Body of pancreas (tissue), 4 donors: ENCODE results near the gene BEGAIN. TPM values are rescaled to one million over a fixed set of nuclear protein-coding genes. Genes with fewer than 3 reads are reported as not detected.

Experiments used
- ATAC-seq: fragments of 150-250 bp; one replicate; pipeline ENCODE4 v1.9.1; 2016
- DNase-seq, 4 donors: peaks; one replicate each; pipeline ENCODE4 v3.0.0-alpha.2; 2019
- H3K27ac ChIP-seq, 4 donors: fragments of 200-600 bp; sonication (generic); 1 replicate in 3 of 4; 2 replicates in 1 of 4; pipeline versions ENCODE4 v1.5.1 to v1.6.1; 2016 to 2019; ENCODE audit warnings: mild to moderate bottlenecking in 1 of 4, mixed read lengths in 1 of 4, moderate library complexity in 1 of 4
- H3K27me3 ChIP-seq, 2 donors: fragments of 200-600 bp; sonication (generic); one replicate each; pipeline ENCODE4 v1.6.0; 2016; ENCODE audit warnings: mild to moderate bottlenecking in 1 of 2
- H3K36me3 ChIP-seq, 2 donors: fragments of 200-600 bp; sonication (generic); replicated peaks in 1 of 2; 2 replicates each; pipeline ENCODE4 v1.5.1; 2016; ENCODE audit warnings: low read depth in 2 of 2; ENCODE audit not compliant: insufficient read depth in 1 of 2
- H3K4me1 ChIP-seq: fragments of 200-600 bp; sonication (generic); one replicate; pipeline ENCODE4 v1.6.0; 2016
- H3K4me3 ChIP-seq, 2 donors: fragments of 200-600 bp; sonication (generic); 1 replicate in 1 of 2; 2 replicates in 1 of 2; pipeline ENCODE4 v1.5.1; 2016 to 2019
- H3K9me3 ChIP-seq, 3 donors: fragments of 200-600 bp; sonication (generic); 1 replicate in 2 of 3; 2 replicates in 1 of 3; pipeline ENCODE4 v1.5.1; 2016
- CTCF ChIP-seq, 7 experiments: fragments of 450-650 bp in 4 of 7; fragments of 200-600 bp in 3 of 7; sonication (generic) in 3 of 7; IDR thresholded peaks; one replicate each; pipeline ENCODE4 v1.5.1; 2016 to 2019; ENCODE audit warnings: antibody characterized with exemption in 7 of 7
- POLR2A ChIP-seq, 3 donors: fragments of 450-650 bp; IDR thresholded peaks; one replicate each; pipeline ENCODE4 v1.6.1; 2016; ENCODE audit warnings: antibody characterized with exemption in 3 of 3, mild to moderate bottlenecking in 2 of 3
- whole genome bisulfite sequencing, 2 donors: methylation state at CpG; one replicate each; pipeline ENCODE4 v1.1.5; 2017; 5-methylcytosine and 5-hydroxymethylcytosine counted together
- intact Hi-C: fragments of 100-400 bp; cut with DNase I; formaldehyde crosslinking; loops from one replicate; pipeline ENCODE4 v1.15.1; 2023
- total RNA-seq, 2 donors: library from RNA; depleted of rRNA; stranded (reverse); fragments of >200 nt; gene quantifications; one replicate each; pipeline ENCODE4 v1.1.0, GENCODE V29; 2016

BEGAIN gene
- total RNA-seq, 2 donors from 2014 or later, result 23.9 to 28.7 TPM

GRCh38 chr14:100603341-100604120, 16.3 kb upstream of the BEGAIN start:
- H3K27ac ChIP-seq, result no peak overlapping the region
- intact Hi-C loops, result no loop called here
- peaks cover 0 to 5% (median 0%) of the 10 kb centered on the region in 3 donors for H3K9me3 ChIP-seq
- no peaks in the 10 kb centered on the region for H3K27me3 ChIP-seq
- DNase-seq, result no peak
- TF ChIP-seq CTCF (IDR thresholded peaks at IDR 0.05) (no peak), POLR2A (IDR thresholded peaks at IDR 0.05) (no peak)
- H3K4me3 ChIP-seq, result no peak overlapping the region
- no peaks in the 10 kb centered on the region for H3K4me1 ChIP-seq
- no peak for ATAC-seq
- H3K36me3 ChIP-seq, result no peaks in the 10 kb centered on the region
- WGBS, 2 donors, result 85 to 88% methylated on average over 15 to 17 of the region's 18 CpGs

DNA sequence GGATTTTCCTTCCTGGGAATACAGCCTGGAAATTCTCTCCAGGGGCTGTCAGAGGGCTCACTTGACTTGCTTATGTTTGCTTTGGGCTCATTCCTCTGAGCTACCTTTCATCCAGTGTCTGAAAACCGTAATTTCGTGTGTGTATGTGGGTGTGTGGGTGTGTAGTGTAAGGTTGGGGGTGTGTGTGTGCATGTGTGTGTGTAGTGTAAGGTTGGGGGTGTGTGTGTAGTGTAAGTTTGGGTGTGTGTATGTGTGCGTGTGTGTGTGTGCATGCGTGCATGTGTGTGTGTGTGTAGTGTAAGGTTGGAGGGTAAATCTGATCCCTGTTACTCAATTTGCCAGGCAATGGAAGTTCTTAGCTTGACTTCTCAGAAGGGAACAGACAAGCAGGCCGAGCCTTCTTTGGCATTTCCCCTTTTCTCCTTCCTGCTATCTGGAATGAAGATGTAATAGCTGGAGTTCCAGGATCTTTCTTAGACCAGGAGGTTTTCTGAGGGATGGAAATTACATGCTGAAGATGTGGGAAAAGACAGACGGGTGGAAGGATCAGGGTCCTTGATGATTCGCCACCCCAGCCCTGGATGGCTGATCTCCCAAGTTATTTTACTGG, 15.5 kb upstream of the BEGAIN start:
- H3K4me3 ChIP-seq, result no peak overlapping the region
- no peaks in the 10 kb centered on the region for H3K36me3 ChIP-seq
- intact Hi-C loops, result no loop called here
- WGBS, 2 donors, result 70 to 89% methylated on average over 7 of the region's 7 CpGs
- DNase-seq (no peak), ATAC-seq (no peak)
- H3K27me3 ChIP-seq, result no peaks in the 10 kb centered on the region
- no peaks in the 10 kb centered on the region for H3K4me1 ChIP-seq
- no peak overlapping the region for H3K27ac ChIP-seq
- TF ChIP-seq CTCF (IDR thresholded peaks at IDR 0.05), result no peak
- no peak for TF ChIP-seq POLR2A (IDR thresholded peaks at IDR 0.05)
- H3K9me3 ChIP-seq, result peaks cover 0 to 5% (median 0%) of the 10 kb centered on the region in 3 donors

DNA sequence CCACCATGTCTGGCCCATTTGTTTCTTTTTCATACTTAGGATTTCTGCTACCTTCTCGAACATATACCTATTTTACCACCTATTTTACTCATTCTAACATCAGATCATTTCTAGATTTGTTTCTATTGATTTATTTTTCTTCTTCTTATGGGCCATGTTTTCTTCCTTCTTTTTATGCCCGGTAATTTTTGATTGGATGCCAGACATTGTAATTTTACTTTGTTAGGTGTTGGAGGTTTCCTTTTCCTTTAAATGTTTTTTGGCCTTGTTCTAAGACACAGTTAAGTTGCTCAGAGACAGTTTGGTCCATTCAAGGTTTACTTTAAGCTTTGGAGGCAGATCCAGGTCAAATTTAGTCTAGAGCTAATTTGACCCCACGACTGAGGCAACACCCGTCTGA, 14.7 kb upstream of the BEGAIN start:
- no peaks in the 10 kb centered on the region for H3K27me3 ChIP-seq
- ATAC-seq, result no peak
- no peak for TF ChIP-seq POLR2A (IDR thresholded peaks at IDR 0.05)
- TF ChIP-seq CTCF (IDR thresholded peaks at IDR 0.05), result no peak
- no peak overlapping the region for H3K4me3 ChIP-seq
- H3K27ac ChIP-seq, result no peak overlapping the region
- intact Hi-C loops, result no loop called here
- no peaks in the 10 kb centered on the region for H3K4me1 ChIP-seq
- no peak for DNase-seq
- no peaks in the 10 kb centered on the region for H3K36me3 ChIP-seq
- peaks cover 0 to 5% (median 0%) of the 10 kb centered on the region in 3 donors for H3K9me3 ChIP-seq
- WGBS, 2 donors, result 89 to 91% methylated on average over 4 of the region's 4 CpGs

- intact Hi-C loops, result no loop called here
- Histone ChIP-seq H3K9me3 (peaks cover 0 to 5% (median 0%) of the 10 kb centered on the region in 3 donors), H3K36me3 (no peaks in the 10 kb centered on the region), H3K27me3 (no peaks in the 10 kb centered on the region), H3K27ac (no peak overlapping the region), H3K4me1 (no peaks in the 10 kb centered on the region), H3K4me3 (no peak overlapping the region)
- no peak for ATAC-seq
- WGBS, 2 donors, result 82 to 83% methylated on average over 2 of the region's 2 CpGs
- TF ChIP-seq POLR2A (IDR thresholded peaks at IDR 0.05), result no peak
- no peak for TF ChIP-seq CTCF (IDR thresholded peaks at IDR 0.05)
- no peak for DNase-seq
Measured at GRCh38 chr14:100601064-100601463, 13.8 kb upstream of the BEGAIN start.
